ENCODE results near the gene SIX6.
"Not testable (repeated sequence)": the region's sequence is repeated elsewhere in the genome, so short reads cannot be mapped to it uniquely, and the experiment has no call there.

The SIX6 gene

GRCh38 chr14:60508707-60509437, at the start of gene SIX6:
Gene SIX6, plus strand, starts transcription at chr14:60509146. Its CDS starts 253 bp downstream, at chr14:60509399.
- no peak for DNase-seq

- not testable (repeated sequence) for DNase-seq
Observed at GRCh38 chr14:60480248-60480647, 28.7 kb upstream of the SIX6 start.

GRCh38 chr14:60482743-60483142, 26.2 kb upstream of the SIX6 start:
- no peak for DNase-seq

GRCh38 chr14:60485057-60485597, 23.8 kb upstream of the SIX6 start:
- no peak for DNase-seq

GRCh38 chr14:60485598-60486251, 23.2 kb upstream of the SIX6 start, which contains the start of gene C14orf39:
Gene C14orf39, minus strand, starts transcription at chr14:60486063. Its CDS starts 985 bp downstream, at chr14:60485078.
- DNase-seq: no peak

GRCh38 chr14:60487211-60487610, 21.7 kb upstream of the SIX6 start:
- DNase-seq: no peak

- DNase-seq: no peak
Observed at GRCh38 chr14:60488175-60488574, 20.8 kb upstream of the SIX6 start.

GRCh38 chr14:60490270-60490669, 18.7 kb upstream of the SIX6 start:
- DNase-seq: no peak

GRCh38 chr14:60495946-60496345, 13.0 kb upstream of the SIX6 start:
- no peak for DNase-seq

GRCh38 chr14:60502541-60502940, 6.4 kb upstream of the SIX6 start:
- DNase-seq: no peak

GRCh38 chr14:60505448-60505847, 3.5 kb upstream of the SIX6 start:
- DNase-seq: no peak

- DNase-seq: no peak
Observed at GRCh38 chr14:60506010-60506409, 2.9 kb upstream of the SIX6 start.

GRCh38 chr14:60506462-60506984, 2.4 kb upstream of the SIX6 start:
- no peak for DNase-seq

- no peak for DNase-seq
Observed at GRCh38 chr14:60506985-60507829, 1.7 kb upstream of the SIX6 start.

GRCh38 chr14:60508363-60508706, 611 bp upstream of the SIX6 start:
- DNase-seq: no peak

GRCh38 chr14:60509438-60510253, 700 bp downstream of the SIX6 start:
- no peak for DNase-seq

- DNase-seq: no peak
Observed at GRCh38 chr14:60510254-60510950, 1.5 kb downstream of the SIX6 start.

GRCh38 chr14:60510951-60511599, 2.1 kb downstream of the SIX6 start:
- no peak for DNase-seq

- DNase-seq: no peak
Observed at GRCh38 chr14:60512126-60512525, 3.2 kb downstream of the SIX6 start.

- DNase-seq: no peak
Observed at GRCh38 chr14:60512973-60513571, 4.1 kb downstream of the SIX6 start.

GRCh38 chr14:60514378-60514740, 5.4 kb downstream of the SIX6 start:
- DNase-seq: no peak

Measured in NCI-H2081 treated with DMSO at 0.1 percent for 48 hours (cell line).